HG02588 (cell line): ENCODE data around the gene PARM1.

ENCODE experiments used
- ATAC-seq: cut with Tn5 transposase; IDR thresholded peaks from one replicate; pipeline ENCODE4 v1.9.1; 2021; ENCODE audit warnings: mild to moderate bottlenecking, moderate library complexity; ENCODE audit not compliant: unreplicated experiment

PARM1 gene

GRCh38 chr4:74932832-74933561 is at the start of gene PARM1:
Gene PARM1, plus strand, starts transcription at chr4:74933116. Its CDS starts 212 bp downstream, at chr4:74933328.
- peak; percentile 87 for ATAC-seq

- ATAC-seq = no peak
Measured at GRCh38 chr4:74884266-74884665, 48.6 kb upstream of the PARM1 start.

DNA sequence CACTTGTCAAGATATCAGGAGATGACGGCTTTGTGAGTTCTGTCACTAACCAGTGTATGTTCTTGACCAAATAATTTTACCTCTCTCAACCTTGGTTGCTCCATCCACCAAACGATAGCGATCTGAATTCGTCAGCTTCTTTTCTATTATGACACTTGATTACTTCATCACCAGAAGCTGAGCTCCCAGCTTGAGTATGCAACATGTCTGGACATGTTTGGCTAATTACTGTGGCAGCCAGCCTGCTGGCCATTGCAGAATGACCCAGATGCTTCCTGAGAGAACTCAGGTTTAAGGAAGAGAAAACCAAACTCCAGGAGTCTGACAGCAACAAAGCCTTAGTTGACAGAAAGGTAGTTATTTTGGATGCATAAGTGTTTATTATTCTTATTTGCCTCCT is 46.4 kb upstream of the PARM1 start:
- no peak for ATAC-seq

GRCh38 chr4:74890341-74890740 is 42.6 kb upstream of the PARM1 start:
- ATAC-seq = no peak

DNA sequence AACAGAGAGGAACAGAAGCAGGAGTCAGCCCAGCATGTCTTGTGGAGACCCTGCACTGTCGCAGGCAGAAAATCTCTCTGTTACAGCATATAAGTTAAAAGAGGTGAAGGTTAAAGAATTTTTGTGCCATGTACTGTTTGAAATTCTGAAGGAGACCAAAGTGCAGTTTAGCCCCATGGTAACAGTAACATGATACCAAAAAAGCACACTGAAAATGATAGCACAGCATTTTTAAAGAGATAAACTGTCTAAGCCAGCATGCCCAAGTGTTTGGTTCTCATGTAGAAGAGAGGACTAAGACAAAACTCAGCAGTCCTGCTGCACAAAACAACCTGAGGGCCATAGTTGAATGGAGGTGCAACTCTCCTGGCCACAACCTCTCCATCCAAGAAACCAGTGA is 41.9 kb upstream of the PARM1 start:
- ATAC-seq = no peak

DNA sequence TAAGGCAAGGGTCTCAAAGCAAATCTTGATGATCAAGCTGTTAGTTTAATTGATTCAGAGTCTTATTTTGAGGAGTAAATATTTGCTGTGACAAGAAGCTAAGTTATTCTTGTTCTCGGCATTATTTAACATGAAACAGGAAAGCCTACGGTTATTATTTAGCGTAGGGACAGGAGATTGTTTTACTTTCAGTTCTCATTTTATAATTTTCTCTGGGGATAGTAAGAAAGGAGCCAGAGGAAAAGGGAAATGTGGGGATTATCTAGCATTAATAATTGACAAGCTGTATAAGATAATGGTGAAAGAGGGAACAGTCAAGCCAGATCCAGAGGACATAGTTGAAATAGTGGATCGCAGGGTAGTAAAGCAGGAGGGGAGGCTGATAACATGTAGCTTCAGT is 39.7 kb upstream of the PARM1 start:
- no peak for ATAC-seq

- no peak for ATAC-seq
Measured at GRCh38 chr4:74896595-74896994, 36.3 kb upstream of the PARM1 start.

DNA sequence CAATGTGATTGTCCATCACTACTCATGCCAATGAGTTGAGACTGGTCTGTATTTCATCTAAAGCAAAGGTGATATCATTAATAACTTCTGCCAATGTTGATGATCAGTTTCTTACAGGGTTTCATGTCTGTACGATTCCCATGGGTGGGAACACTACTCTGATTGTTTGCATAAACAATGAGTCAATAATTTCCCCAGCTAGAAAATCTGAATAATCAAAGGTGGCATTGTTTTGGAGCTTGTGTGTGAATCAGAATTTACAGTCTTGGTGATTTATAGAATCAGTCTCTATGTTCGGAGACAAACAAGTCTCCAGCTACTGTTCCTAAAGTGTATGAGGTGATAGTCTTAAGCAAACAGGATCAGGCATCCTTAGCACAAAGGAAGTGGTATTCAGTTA is 35.5 kb upstream of the PARM1 start:
- ATAC-seq = no peak

GRCh38 chr4:74900862-74901261 is 32.1 kb upstream of the PARM1 start:
- no peak for ATAC-seq

DNA sequence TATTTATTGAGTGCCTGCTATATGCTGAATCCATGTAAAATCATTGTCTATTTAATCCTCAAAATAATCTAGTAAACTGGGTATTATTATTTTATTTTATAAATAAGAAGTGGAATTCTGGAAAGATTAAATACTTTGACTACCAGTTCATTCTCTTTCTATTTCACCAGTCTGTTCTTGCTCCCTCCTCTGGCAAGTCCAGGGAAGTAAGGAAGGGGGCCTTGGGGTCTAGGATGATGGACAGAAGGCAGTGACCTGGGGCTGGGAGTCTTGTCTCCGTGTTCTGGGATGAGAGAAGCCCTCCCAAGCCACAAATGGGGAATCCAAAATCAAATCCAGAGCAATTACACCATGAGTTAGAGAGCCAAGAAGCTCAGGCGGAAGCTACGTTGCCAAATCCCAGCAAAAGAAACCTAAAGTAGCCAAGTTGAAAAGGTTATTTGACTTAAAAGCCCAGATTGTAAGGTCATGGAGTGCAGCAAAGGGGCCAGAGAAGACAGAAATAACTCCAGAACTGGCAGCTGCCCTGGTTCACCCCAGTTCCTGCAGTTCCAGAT is 28.3 kb upstream of the PARM1 start:
- no peak for ATAC-seq

DNA sequence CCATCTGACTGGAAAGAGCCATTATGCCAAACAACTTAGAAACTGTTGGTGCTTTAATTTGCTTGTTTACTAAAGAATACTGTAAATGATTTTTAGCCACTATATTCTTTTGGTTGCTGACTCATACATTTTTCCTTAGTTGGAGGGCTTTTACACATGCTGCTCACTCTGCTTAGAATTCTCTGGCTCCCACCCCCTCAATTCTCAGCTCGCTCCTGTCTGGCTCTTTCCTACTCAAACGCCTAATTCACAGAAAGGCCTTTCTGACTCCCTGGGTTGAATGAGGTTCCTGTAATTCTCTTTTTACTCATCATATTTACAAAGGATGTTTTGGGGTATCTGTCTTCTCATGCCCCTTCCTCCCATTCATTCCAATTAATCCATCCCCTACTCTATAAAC is 26.1 kb upstream of the PARM1 start:
- no peak for ATAC-seq

DNA sequence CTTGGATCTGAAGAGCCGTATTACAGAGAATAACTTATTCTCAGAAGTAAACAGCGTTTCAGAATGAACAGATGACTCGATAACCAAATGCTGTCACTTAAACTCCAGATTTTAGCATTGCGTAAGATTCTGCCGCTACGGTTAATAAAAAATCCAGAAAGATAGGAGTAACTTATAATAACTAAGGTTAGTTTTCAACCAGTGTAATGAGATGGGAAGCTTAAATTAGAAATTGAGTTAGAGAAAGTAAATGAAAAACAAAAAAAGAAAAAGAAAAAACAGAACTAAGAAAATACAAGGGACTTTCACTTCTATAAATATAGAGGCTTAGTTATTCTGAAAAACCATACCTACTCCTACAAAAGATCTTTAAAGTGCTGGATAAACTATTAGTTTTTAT is 13.1 kb upstream of the PARM1 start:
- no peak for ATAC-seq

- no peak for ATAC-seq
Measured at GRCh38 chr4:74920704-74921103, 12.2 kb upstream of the PARM1 start.

DNA sequence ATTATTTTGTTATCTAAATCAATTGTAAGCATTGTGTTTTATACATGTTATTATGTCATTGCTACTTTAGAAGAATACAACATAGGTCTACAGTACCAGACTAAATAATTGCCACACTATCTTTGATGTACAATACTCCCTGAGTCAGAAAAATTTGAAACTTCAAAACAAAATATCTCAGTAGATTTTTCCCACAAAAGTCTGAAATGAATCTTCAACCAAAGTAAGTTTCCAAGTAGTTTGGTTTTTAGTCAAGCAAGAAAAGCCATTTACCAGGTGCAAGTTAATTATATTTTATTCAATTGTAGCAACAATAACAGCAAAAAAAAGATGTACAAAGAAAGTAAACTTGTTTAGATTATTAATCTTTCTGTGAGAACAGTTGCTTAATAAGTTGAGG is 11.4 kb upstream of the PARM1 start:
- no peak for ATAC-seq

- ATAC-seq = no peak
Measured at GRCh38 chr4:74926007-74926406, 6.9 kb upstream of the PARM1 start.

GRCh38 chr4:74930162-74930561 is 2.8 kb upstream of the PARM1 start:
- ATAC-seq = no peak

- ATAC-seq = no peak
Measured at GRCh38 chr4:74931376-74931775, 1.5 kb upstream of the PARM1 start.

- no peak for ATAC-seq
Measured at GRCh38 chr4:74932010-74932409, 906 bp upstream of the PARM1 start.

DNA sequence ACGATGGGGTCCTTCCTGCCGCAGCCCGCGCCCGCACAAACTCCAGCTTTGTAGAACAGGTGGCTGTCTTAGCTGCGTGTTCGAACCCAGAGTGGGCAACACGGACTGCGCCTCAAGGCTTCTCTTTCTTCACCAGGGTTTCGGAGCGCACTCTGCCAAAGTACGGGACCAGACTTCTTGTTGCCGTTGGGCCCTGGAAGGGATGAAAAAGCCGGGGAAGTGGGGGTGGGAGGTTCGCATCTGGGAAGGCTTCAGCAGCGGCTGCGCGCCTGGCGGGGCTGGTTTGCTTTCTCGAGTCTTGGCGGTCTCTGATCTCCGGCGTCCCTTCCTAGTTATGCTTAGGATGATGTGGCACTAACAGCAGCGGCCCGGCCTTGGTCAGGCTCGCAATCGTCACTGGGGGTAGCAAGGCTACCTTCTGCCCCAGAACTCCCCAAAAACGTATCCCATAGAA is 673 bp downstream of the PARM1 start:
- no peak for ATAC-seq

DNA sequence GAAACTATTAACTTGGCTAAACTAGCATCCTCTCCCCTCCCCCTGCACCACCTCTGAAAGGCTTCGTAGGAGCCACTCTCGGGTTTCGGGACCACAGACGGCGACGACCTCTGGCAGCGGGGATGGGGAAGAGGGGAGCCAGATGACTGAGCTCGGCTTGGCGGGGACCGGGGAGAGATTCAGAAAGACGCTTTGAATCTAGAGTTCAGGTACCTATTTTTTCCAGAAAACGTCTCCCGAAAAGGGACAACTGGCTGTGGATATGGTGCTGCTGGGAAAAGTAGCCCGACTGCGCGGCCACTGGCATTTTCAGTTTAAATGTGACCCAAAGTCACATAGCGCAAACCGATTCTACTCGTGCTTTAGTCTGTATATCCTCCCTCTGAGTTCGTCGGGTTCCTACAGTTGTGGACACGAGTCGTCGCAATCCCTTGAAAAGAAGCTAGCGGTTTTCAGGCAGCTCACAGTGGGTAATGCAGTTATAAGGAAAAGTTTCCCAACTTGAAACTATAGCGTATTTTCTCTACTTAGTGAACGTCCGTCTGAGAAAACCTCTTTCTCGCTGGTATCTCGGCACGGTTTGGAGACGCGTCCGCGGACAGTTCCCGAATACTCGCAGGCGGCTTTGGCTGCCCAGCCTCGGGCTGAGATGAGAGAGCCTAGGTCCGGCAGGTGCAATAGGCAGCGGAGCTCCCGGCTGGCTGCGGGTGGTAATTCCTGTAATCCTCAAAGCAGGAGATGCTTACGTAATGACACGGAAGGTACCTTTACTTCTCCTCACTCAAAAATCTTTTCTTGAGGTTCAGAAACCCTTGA is 1.3 kb downstream of the PARM1 start:
- no peak for ATAC-seq

DNA sequence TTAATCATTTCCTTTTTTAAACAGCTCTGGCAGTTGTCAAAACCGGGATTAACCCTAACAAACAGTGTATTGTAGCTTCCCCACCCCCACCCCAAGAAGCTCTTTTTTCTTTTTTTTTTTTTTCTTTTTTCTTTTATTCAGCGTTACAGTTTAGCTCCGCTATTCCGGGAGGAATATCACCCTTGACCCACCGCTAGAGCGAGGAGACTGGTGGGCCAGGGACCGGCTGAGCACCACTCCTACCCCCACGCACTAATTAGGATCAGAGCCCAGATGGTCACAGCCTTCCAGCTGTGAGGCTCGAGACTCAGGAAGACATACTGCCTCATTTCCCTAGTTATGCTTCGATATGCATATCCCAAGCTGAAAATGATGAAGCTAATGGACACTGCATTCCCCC is 2.0 kb downstream of the PARM1 start:
- no peak for ATAC-seq

DNA sequence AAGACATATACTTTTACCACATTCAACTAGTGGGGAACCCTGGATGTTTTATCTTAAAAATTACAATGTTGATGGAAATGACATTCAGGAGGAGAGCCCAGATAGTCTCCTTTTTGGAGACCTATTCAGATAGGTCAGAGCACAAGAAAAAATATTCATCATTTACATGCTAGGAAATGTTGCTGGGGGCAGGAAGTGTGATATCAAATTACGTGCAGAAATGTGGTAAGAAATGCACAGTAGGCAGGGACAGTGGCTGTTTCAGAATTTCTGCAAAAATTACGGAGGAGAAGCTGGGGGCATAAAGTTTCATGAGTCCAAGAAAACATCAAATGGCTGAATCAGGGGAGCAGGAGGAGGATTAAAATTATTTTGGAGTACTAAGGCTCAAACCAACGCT is 8.2 kb downstream of the PARM1 start:
- no peak for ATAC-seq
